IPS-20b (cell line): ENCODE measurements around the gene KCNS1.

ENCODE experiments used
- H3K27ac ChIP-seq: one replicate; pipeline ENCODE4 v1.5.1; 2013; ENCODE audit warnings: low read length
- H3K27me3 ChIP-seq: 2 replicates; pipeline ENCODE4 v1.6.1; 2013; ENCODE audit warnings: mild to moderate bottlenecking, low read length, inconsistent platforms; ENCODE audit not compliant: insufficient read depth
- H3K36me3 ChIP-seq: 2 replicates; pipeline ENCODE4 v1.6.1; 2013; ENCODE audit warnings: low read depth, mild to moderate bottlenecking, inconsistent platforms, low read length, moderate library complexity; ENCODE audit not compliant: insufficient read depth
- H3K4me1 ChIP-seq: 2 replicates; pipeline ENCODE4 v1.6.1; 2013; ENCODE audit warnings: mild to moderate bottlenecking, control low read depth, inconsistent platforms, low read length, moderate library complexity; ENCODE audit not compliant: insufficient read depth
- H3K4me3 ChIP-seq: 2 replicates; pipeline ENCODE4 v1.5.1; 2013; ENCODE audit warnings: mild to moderate bottlenecking, low read length, inconsistent platforms
- H3K9ac ChIP-seq: 2 replicates; pipeline ENCODE4 v1.6.1; 2013; ENCODE audit warnings: low read depth, mild to moderate bottlenecking, inconsistent platforms, low read length, moderate library complexity
- H3K9me3 ChIP-seq: 2 replicates; pipeline ENCODE4 v1.6.1; 2013; ENCODE audit warnings: mild to moderate bottlenecking, low read depth, low read length, inconsistent platforms; ENCODE audit not compliant: insufficient read depth

KCNS1 gene

DNA sequence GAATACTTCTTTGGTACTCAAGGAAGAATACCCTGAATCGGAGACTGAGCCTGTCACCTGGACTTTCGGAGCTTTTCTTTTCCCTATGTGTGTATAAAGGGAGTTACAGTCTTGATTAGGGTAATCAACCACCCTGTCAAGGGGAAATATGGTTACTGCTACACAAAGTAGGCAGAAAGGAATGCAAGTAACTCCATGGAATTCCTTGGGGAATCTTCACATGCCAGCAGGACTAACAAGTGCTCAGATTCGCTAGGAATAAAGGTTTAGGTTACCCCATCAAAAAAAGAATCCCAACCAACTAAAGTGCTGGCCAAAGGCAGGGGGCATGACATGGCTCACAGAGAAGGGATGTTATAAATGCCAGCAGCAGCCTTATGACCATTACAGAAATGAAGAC, 10.4 kb downstream of the KCNS1 start:
- Histone ChIP-seq H3K27ac (no peak overlapping the region), H3K4me1 (no peaks in the 10 kb centered on the region)

DNA sequence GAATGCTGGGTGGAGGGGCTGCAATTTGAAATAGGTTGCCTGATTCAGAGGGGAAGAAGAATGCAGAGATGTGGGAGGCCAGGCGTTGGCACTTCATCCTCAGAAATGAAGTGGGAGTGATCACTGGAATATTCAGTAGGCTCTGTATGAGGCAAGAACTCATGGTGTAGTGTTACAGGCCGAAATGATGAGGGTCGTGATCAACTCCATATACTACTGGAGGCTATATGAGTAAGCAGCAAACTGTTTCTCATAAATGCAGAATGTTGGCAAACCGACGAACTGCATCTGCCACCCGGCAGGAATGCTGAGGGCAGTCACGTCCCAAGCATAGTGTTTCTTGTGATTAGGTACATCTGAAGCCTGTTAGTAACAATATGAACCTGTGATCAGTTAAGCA, 12.7 kb downstream of the KCNS1 start:
- H3K27me3 ChIP-seq: no peaks in the 10 kb centered on the region
- no peaks in the 10 kb centered on the region for H3K36me3 ChIP-seq
- no peak overlapping the region for H3K4me3 ChIP-seq
- no peak overlapping the region for H3K9ac ChIP-seq
- H3K9me3 ChIP-seq: no peaks in the 10 kb centered on the region
- H3K27ac ChIP-seq: no peak overlapping the region
- no peaks in the 10 kb centered on the region for H3K4me1 ChIP-seq

More for the DNA sequence above, 10.4 kb downstream of the KCNS1 start:
- Histone ChIP-seq H3K36me3 (no peaks in the 10 kb centered on the region), H3K9me3 (no peaks in the 10 kb centered on the region), H3K27me3 (no peaks in the 10 kb centered on the region), H3K4me3 (no peak overlapping the region), H3K9ac (no peak overlapping the region)

- no peaks in the 10 kb centered on the region for H3K9me3 ChIP-seq
- H3K4me3 ChIP-seq: no peak overlapping the region
- H3K27ac ChIP-seq: no peak overlapping the region
- H3K36me3 ChIP-seq: peaks cover 3% of the 10 kb centered on the region; the same call in 1 of the 2 replicates
- H3K9ac ChIP-seq: no peak overlapping the region
- H3K4me1 ChIP-seq: no peaks in the 10 kb centered on the region
- H3K27me3 ChIP-seq: no peaks in the 10 kb centered on the region
These were observed 13.1 kb downstream of the KCNS1 start for GRCh38 chr20:45087814-45088213.

DNA sequence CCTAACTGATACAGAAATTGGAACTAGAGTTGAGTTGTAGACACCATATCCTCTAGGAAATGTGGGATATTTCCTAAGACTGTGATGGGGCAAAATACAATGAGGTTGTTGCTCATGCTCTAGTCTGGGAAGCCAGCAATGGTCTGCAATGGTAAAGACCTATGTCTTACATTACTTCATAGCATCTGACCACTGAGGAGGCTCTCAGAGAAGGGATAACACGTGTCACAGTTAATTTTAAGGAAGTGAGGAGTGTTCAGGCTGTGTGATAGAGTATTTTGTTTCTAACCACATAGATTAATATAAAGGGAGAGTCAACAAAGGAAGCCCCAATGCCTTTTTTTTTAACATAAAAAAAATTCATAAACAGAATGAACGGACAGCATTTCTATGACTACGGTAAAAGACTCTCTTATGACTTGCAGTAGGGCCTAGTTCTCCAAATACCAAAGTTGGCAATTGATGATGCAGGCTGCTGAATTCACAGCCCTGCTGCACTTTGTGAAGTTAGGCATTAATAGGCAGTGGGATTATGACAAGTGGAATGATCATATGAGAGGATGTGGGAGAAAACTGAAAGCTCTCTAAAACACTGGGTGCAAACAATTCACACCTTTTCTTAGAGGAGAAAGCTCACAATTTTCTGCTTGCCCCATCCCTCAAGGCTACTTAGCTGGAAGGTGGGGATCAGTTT, 13.7 kb downstream of the KCNS1 start:
- Histone ChIP-seq H3K4me1 (no peaks in the 10 kb centered on the region), H3K4me3 (no peak overlapping the region), H3K9ac (no peak overlapping the region), H3K9me3 (peaks cover 4% of the 10 kb centered on the region; the same call in 1 of the 2 replicates), H3K27me3 (no peaks in the 10 kb centered on the region), H3K36me3 (peaks cover 8% of the 10 kb centered on the region), H3K27ac (no peak overlapping the region)

GRCh38 chr20:45085867-45086266, 15.1 kb downstream of the KCNS1 start:
- H3K4me3 ChIP-seq: no peak overlapping the region

GRCh38 chr20:45085289-45085688, 15.6 kb downstream of the KCNS1 start:
- Histone ChIP-seq H3K9ac (no peak overlapping the region), H3K36me3 (peaks cover 25% of the 10 kb centered on the region), H3K4me1 (no peaks in the 10 kb centered on the region)

More at GRCh38 chr20:45085867-45086266, 15.1 kb downstream of the KCNS1 start:
- Histone ChIP-seq H3K9ac (no peak overlapping the region), H3K4me1 (no peaks in the 10 kb centered on the region), H3K27ac (no peak overlapping the region), H3K9me3 (peaks cover 5% of the 10 kb centered on the region; the same call in 1 of the 2 replicates), H3K27me3 (no peaks in the 10 kb centered on the region), H3K36me3 (peaks cover 20% of the 10 kb centered on the region)

GRCh38 chr20:45083127-45083526, 17.8 kb downstream of the KCNS1 start:
- Histone ChIP-seq H3K27me3 (no peaks in the 10 kb centered on the region), H3K9ac (no peak overlapping the region), H3K27ac (no peak overlapping the region), H3K4me1 (no peaks in the 10 kb centered on the region), H3K4me3 (no peak overlapping the region), H3K9me3 (peaks cover 5% of the 10 kb centered on the region; the same call in 1 of the 2 replicates), H3K36me3 (peaks cover 39% of the 10 kb centered on the region)

More at GRCh38 chr20:45085289-45085688, 15.6 kb downstream of the KCNS1 start:
- Histone ChIP-seq H3K27ac (no peak overlapping the region), H3K27me3 (no peaks in the 10 kb centered on the region), H3K9me3 (peaks cover 5% of the 10 kb centered on the region; the same call in 1 of the 2 replicates), H3K4me3 (no peak overlapping the region)

DNA sequence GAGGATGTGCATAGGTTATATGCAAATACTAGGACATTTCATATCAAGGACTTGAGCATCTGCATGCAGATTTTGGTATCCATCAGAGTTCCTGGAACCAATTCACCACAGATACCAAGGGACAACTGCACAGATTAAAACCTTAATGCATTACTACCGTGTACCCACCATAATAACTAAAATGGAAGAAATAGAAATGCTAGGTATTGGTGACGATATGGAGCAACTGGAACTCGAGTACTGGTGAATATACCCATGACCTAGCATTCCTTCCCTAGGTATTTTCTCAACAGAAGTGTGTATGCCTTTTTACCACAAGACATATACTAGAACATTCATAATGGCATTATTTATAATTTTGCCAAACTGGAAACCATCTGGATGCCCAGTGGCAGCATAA, 18.5 kb downstream of the KCNS1 start:
- H3K9me3 ChIP-seq: peaks cover 5% of the 10 kb centered on the region; the same call in 1 of the 2 replicates
- H3K36me3 ChIP-seq: peaks cover 44% of the 10 kb centered on the region
- H3K27ac ChIP-seq: no peak overlapping the region
- H3K4me1 ChIP-seq: no peaks in the 10 kb centered on the region
- H3K4me3 ChIP-seq: no peak overlapping the region
- H3K27me3 ChIP-seq: no peaks in the 10 kb centered on the region
- H3K9ac ChIP-seq: no peak overlapping the region

- peaks cover 9% of the 10 kb centered on the region for H3K4me1 ChIP-seq
- peaks cover 5% of the 10 kb centered on the region; the same call in 1 of the 2 replicates for H3K9me3 ChIP-seq
- peaks cover 48% of the 10 kb centered on the region for H3K36me3 ChIP-seq
- no peak overlapping the region for H3K4me3 ChIP-seq
- H3K9ac ChIP-seq: no peak overlapping the region
- H3K27ac ChIP-seq: no peak overlapping the region
- no peaks in the 10 kb centered on the region for H3K27me3 ChIP-seq
These were observed 19.9 kb downstream of the KCNS1 start for GRCh38 chr20:45080867-45081624.

- Histone ChIP-seq H3K36me3 (peaks cover 56% of the 10 kb centered on the region), H3K27me3 (no peaks in the 10 kb centered on the region), H3K4me1 (peaks cover 9% of the 10 kb centered on the region), H3K4me3 (no peak overlapping the region), H3K9ac (no peak overlapping the region), H3K27ac (no peak overlapping the region), H3K9me3 (peaks cover 4% of the 10 kb centered on the region; the same call in 1 of the 2 replicates)
These were observed 23.4 kb downstream of the KCNS1 start for GRCh38 chr20:45077559-45077958.

DNA sequence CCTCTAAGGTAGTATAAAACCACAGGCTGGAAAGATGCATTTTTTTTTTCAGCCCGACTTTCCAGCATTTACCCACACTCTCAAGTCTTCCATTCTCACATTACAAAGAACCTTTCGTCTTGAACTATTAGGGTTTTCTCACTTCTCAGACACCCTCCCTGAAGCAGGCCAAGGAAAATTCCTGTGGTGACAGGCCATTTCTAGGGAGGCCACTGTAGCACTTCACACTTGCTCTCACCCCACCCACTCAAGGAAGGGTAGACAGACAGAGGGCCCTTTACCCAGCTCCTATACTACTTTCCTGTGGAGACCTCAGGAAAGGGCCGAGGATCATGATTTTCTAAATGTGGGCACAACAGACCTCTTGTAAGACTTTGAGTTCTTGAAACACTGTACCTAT, 27.7 kb downstream of the KCNS1 start:
- Histone ChIP-seq H3K4me3 (no peak overlapping the region), H3K9ac (no peak overlapping the region), H3K36me3 (peaks cover 23% of the 10 kb centered on the region), H3K4me1 (peaks cover 9% of the 10 kb centered on the region), H3K27me3 (no peaks in the 10 kb centered on the region), H3K9me3 (no peaks in the 10 kb centered on the region), H3K27ac (no peak overlapping the region)

DNA sequence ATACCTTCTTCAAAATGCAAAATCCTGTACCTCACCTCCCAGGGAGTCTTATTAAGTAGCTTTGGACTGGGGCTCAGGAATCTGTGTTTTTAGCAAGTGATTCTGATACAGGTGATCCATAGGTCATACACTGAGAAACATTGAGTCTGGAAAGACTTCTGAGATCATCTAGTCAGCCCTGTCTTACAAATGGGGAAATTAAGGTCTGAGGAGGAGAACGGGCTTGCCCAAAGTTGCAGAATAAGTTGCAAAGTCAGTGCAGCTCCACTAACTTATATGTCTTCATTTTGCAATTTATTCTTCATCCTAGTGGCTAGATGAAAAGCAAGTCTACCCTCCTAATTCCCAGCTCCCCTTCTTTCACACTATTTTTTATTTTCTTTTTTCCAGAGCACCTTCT, 28.9 kb downstream of the KCNS1 start:
- no peaks in the 10 kb centered on the region for H3K27me3 ChIP-seq
- peaks cover 8% of the 10 kb centered on the region for H3K4me1 ChIP-seq
- H3K4me3 ChIP-seq: no peak overlapping the region
- H3K9me3 ChIP-seq: no peaks in the 10 kb centered on the region
- H3K27ac ChIP-seq: no peak overlapping the region
- peaks cover 17% of the 10 kb centered on the region for H3K36me3 ChIP-seq
- H3K9ac ChIP-seq: no peak overlapping the region
